HT1080 (cell line): ENCODE measurements around the gene PURB. TPM values are rescaled to one million over a fixed set of nuclear protein-coding genes. Genes with fewer than 3 reads are reported as not detected.
"Not testable (repeated sequence)": the region's sequence is repeated elsewhere in the genome, so short reads cannot be mapped to it uniquely, and the experiment has no call there.

ENCODE experiments used
- DNase-seq: peaks from one replicate; pipeline ENCODE4 v3.0.0-alpha.2; 2015; ENCODE audit warnings: low read depth
- total RNA-seq: library from RNA; depleted of rRNA; stranded (reverse); fragments of >200 nt; shearing (Covaris generic); gene quantifications from 2 replicates; pipeline ENCODE4 v1.2.3, GENCODE V29; 2014

The PURB gene
- total RNA-seq, 1 experiment from 2014 or later = 20.2 TPM

- DNase-seq = no peak
Observed at GRCh38 chr7:44893710-44894234, 8.4 kb upstream of the PURB start.

- no peak for DNase-seq
Observed at GRCh38 chr7:44891791-44892190, 6.5 kb upstream of the PURB start.

- no peak for DNase-seq
Observed at GRCh38 chr7:44891372-44891771, 6.0 kb upstream of the PURB start.

- DNase-seq = no peak
Observed at GRCh38 chr7:44889086-44889781, 3.9 kb upstream of the PURB start.

- DNase-seq = no peak
Observed at GRCh38 chr7:44887293-44887692, 2.0 kb upstream of the PURB start.

- DNase-seq = peak; percentile 39
Observed at GRCh38 chr7:44884621-44885393, 523 bp downstream of the PURB start.

GRCh38 chr7:44883961-44884620, 1.2 kb downstream of the PURB start:
- DNase-seq = no peak

GRCh38 chr7:44882899-44883298, 2.4 kb downstream of the PURB start:
- no peak for DNase-seq

- DNase-seq = peak; percentile 79
Observed at GRCh38 chr7:44881610-44882009, 3.7 kb downstream of the PURB start.

GRCh38 chr7:44881066-44881600, 4.2 kb downstream of the PURB start:
- no peak for DNase-seq

GRCh38 chr7:44880317-44881018, 4.9 kb downstream of the PURB start:
- no peak for DNase-seq

- no peak for DNase-seq
Observed at GRCh38 chr7:44876393-44876792, 8.9 kb downstream of the PURB start.

- no peak for DNase-seq
Observed at GRCh38 chr7:44875241-44875640, 10.1 kb downstream of the PURB start.

GRCh38 chr7:44872787-44873186, 12.5 kb downstream of the PURB start:
- DNase-seq = no peak

- DNase-seq = not testable (repeated sequence)
Observed at GRCh38 chr7:44871918-44872317, 13.4 kb downstream of the PURB start.

GRCh38 chr7:44870780-44871179, 14.6 kb downstream of the PURB start:
- DNase-seq = not testable (repeated sequence)

GRCh38 chr7:44870336-44870735, 15.0 kb downstream of the PURB start:
- not testable (repeated sequence) for DNase-seq

GRCh38 chr7:44867073-44867995, 18.0 kb downstream of the PURB start:
- peak; percentile 82 for DNase-seq

GRCh38 chr7:44861949-44862348, 23.4 kb downstream of the PURB start:
- not testable (repeated sequence) for DNase-seq

- DNase-seq = no peak
Observed at GRCh38 chr7:44858161-44858560, 27.2 kb downstream of the PURB start.
